Activated CD8-positive, alpha-beta memory T cell treated with anti-CD3 and anti-CD28 coated beads for 1 hour (primary cell): ENCODE measurements around the gene MCCD1.
A peak's percentile ranks its signal among the peaks of the same experiment; 100 is the strongest.
"Not testable (repeated sequence)": the region's sequence is repeated elsewhere in the genome, so short reads cannot be mapped to it uniquely, and the experiment has no call there.

ENCODE experiments used
- DNase-seq, 2 donors: peaks; one replicate each; pipeline ENCODE4 v3.0.0-alpha.2; 2020; ENCODE audit warnings: low read depth in 1 of 2; ENCODE audit errors: extremely low read depth in 1 of 2

The MCCD1 gene

GRCh38 chr6:31528821-31529328 is at the start of gene MCCD1:
Gene MCCD1 (plus strand): TSS chr6:31528962. CDS start chr6:31529015, 53 bp downstream.
- DNase-seq = no peak

- no peak for DNase-seq
These were observed 49.4 kb upstream of the MCCD1 start for GRCh38 chr6:31479151-31479932.

GRCh38 chr6:31479933-31480535 is 48.7 kb upstream of the MCCD1 start:
- DNase-seq = no peak

GRCh38 chr6:31480574-31480973 is 48.2 kb upstream of the MCCD1 start:
- DNase-seq = no peak

GRCh38 chr6:31483392-31483791 is 45.4 kb upstream of the MCCD1 start:
- DNase-seq = no peak

- no peak for DNase-seq
These were observed 43.7 kb upstream of the MCCD1 start for GRCh38 chr6:31485055-31485454.

- not testable (repeated sequence) for DNase-seq
These were observed 42.5 kb upstream of the MCCD1 start for GRCh38 chr6:31486065-31486837.

- not testable (repeated sequence) for DNase-seq
These were observed 41.1 kb upstream of the MCCD1 start for GRCh38 chr6:31487674-31488073.

- no peak for DNase-seq
These were observed 39.7 kb upstream of the MCCD1 start for GRCh38 chr6:31489086-31489485.

GRCh38 chr6:31490115-31490873 is 38.5 kb upstream of the MCCD1 start:
- DNase-seq = no peak

GRCh38 chr6:31493550-31493874 is 35.2 kb upstream of the MCCD1 start:
- DNase-seq = not testable (repeated sequence)

GRCh38 chr6:31493875-31494694 is 34.7 kb upstream of the MCCD1 start:
- peak; percentile 40 to 65 for DNase-seq

- no peak for DNase-seq
These were observed 33.2 kb upstream of the MCCD1 start for GRCh38 chr6:31495580-31495979.

GRCh38 chr6:31496826-31497225 is 31.9 kb upstream of the MCCD1 start:
- not testable (repeated sequence) for DNase-seq

- DNase-seq = peak; percentile 72 to 76
These were observed 31.0 kb upstream of the MCCD1 start, which contains the start of gene MICB for GRCh38 chr6:31497531-31498476. Gene MICB (plus strand): TSS chr6:31498145. CDS start chr6:31498194, 49 bp downstream.

GRCh38 chr6:31498748-31499147 is 30.0 kb upstream of the MCCD1 start:
- DNase-seq = no peak

GRCh38 chr6:31499648-31500047 is 29.1 kb upstream of the MCCD1 start:
- DNase-seq = not testable (repeated sequence)

- no peak for DNase-seq
These were observed 26.2 kb upstream of the MCCD1 start for GRCh38 chr6:31502586-31502985.

- DNase-seq = not testable (repeated sequence)
These were observed 19.7 kb upstream of the MCCD1 start for GRCh38 chr6:31509036-31509435.
